ENCODE measurements around the gene TSPAN33.

Gene TSPAN33

DNA sequence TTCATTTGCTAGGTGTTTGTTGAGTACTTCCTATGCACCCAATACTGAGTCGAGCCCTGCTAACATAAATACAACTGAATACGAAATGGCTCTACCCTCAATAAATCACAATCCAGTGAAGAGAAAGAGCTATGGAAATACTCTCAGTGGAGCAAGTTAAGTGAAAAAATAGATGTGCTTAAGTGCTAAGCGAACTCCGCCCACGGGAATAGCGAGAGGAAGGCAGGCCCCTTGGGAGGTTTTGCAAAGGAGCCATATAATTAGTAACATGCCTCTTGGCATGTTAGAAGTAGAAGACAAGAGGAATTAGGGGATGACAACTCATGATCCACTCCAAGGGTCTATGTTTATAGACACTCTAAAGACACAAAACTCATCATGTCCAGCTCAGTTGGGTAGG is 42.8 kb upstream of the TSPAN33 start:
- TF ChIP-seq EGR1 (IDR thresholded peaks at IDR 0.05) (no peak), NFIC (IDR thresholded peaks at IDR 0.05) (no peak), ZBTB7A (IDR thresholded peaks at IDR 0.05; ENCODE audit: low read depth) (no peak), CREB1 (IDR thresholded peaks at IDR 0.05; ENCODE audit: low read depth) (no peak), FOXM1 (IDR thresholded peaks at IDR 0.05; ENCODE audit: borderline replicate concordance, low read depth) (no peak), TEAD4 (IDR thresholded peaks at IDR 0.05) (no peak), CEBPB (IDR thresholded peaks at IDR 0.05) (no peak), YY1 (IDR thresholded peaks at IDR 0.05; ENCODE audit: low read depth) (no peak), TCF12 (IDR thresholded peaks at IDR 0.05; ENCODE audit: low read depth) (no peak)
- TF ChIP-seq, protein P1, sequence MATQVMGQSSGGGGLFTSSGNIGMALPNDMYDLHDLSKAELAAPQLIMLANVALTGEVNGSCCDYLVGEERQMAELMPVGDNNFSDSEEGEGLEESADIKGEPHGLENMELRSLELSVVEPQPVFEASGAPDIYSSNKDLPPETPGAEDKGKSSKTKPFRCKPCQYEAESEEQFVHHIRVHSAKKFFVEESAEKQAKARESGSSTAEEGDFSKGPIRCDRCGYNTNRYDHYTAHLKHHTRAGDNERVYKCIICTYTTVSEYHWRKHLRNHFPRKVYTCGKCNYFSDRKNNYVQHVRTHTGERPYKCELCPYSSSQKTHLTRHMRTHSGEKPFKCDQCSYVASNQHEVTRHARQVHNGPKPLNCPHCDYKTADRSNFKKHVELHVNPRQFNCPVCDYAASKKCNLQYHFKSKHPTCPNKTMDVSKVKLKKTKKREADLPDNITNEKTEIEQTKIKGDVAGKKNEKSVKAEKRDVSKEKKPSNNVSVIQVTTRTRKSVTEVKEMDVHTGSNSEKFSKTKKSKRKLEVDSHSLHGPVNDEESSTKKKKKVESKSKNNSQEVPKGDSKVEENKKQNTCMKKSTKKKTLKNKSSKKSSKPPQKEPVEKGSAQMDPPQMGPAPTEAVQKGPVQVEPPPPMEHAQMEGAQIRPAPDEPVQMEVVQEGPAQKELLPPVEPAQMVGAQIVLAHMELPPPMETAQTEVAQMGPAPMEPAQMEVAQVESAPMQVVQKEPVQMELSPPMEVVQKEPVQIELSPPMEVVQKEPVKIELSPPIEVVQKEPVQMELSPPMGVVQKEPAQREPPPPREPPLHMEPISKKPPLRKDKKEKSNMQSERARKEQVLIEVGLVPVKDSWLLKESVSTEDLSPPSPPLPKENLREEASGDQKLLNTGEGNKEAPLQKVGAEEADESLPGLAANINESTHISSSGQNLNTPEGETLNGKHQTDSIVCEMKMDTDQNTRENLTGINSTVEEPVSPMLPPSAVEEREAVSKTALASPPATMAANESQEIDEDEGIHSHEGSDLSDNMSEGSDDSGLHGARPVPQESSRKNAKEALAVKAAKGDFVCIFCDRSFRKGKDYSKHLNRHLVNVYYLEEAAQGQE (IDR thresholded peaks at IDR 0.05; ENCODE audit: low read depth), result no peak
- TF ChIP-seq, protein P2, sequence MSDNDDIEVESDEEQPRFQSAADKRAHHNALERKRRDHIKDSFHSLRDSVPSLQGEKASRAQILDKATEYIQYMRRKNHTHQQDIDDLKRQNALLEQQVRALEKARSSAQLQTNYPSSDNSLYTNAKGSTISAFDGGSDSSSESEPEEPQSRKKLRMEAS (IDR thresholded peaks at IDR 0.05), result no peak

DNA sequence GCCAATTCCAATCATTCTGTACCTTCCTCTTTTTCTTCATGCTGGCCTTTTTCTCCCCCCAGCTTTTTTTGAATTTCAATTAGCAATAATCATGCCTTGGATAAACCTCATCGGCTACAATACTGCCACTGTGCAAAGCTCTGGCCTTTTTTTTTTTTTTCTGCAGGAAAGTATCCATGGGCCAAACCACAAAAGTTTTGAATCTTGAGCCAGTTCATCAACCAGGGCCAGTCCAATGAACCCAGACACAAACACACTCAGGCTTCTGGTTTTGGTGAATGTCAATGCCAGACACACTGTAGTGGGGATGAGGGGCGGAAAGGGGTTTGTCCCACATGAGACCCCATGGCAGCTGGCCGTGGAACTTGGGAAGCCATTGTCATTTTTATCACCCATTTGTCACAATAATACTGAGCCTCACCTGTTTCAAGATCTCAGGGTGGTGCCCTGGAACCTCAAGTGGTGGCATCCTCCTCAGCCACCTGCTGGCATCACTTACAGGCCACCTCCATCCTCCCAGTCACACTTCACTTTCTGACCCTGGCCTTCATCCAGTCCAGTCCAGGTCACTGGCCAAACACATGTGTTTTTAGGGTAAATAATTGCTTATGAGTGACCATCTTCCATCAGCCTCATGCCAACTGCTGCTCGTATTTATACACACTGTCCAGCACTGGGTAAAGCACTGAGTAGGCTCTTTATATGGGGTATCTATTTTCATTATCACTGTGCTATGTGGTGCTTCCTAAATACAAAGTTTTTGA is 40.8 kb upstream of the TSPAN33 start:
- TF ChIP-seq EP300 (IDR thresholded peaks at IDR 0.05; ENCODE audit: borderline replicate concordance), result no peak
- TF ChIP-seq TCF12 (IDR thresholded peaks at IDR 0.05; ENCODE audit: low read depth), result no peak
- TF ChIP-seq, protein P2 (IDR thresholded peaks at IDR 0.05), result no peak
- TF ChIP-seq RAD21 (IDR thresholded peaks at IDR 0.05; ENCODE audit: low read depth), result no peak
- TF ChIP-seq FOXM1 (IDR thresholded peaks at IDR 0.05; ENCODE audit: borderline replicate concordance, low read depth), result no peak

DNA sequence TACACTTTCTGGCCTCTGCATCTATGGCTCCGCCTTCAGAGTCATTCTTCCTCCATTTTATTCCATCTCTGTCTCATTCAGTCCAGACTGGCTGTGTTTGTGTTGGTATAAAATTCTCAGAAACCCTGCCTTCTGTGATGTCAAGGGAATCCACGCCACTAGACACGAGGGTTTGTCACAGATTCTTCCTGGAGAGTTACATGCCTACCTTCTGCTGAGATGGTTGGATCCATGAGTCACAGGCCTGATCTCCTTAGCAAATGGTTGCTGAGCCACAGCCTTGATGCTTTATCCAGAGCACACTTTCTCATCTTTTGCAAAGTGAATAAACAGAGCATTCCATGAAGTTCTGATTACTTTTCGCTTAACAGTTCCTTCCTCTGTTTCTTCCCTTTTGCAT is 35.9 kb upstream of the TSPAN33 start:
- no peak for TF ChIP-seq TAF1 (IDR thresholded peaks at IDR 0.05; ENCODE audit: low read depth)
- no peak for TF ChIP-seq CREB1 (IDR thresholded peaks at IDR 0.05; ENCODE audit: low read depth)
- TF ChIP-seq, protein P3, sequence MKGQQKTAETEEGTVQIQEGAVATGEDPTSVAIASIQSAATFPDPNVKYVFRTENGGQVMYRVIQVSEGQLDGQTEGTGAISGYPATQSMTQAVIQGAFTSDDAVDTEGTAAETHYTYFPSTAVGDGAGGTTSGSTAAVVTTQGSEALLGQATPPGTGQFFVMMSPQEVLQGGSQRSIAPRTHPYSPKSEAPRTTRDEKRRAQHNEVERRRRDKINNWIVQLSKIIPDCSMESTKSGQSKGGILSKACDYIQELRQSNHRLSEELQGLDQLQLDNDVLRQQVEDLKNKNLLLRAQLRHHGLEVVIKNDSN (IDR thresholded peaks at IDR 0.05), result no peak

DNA sequence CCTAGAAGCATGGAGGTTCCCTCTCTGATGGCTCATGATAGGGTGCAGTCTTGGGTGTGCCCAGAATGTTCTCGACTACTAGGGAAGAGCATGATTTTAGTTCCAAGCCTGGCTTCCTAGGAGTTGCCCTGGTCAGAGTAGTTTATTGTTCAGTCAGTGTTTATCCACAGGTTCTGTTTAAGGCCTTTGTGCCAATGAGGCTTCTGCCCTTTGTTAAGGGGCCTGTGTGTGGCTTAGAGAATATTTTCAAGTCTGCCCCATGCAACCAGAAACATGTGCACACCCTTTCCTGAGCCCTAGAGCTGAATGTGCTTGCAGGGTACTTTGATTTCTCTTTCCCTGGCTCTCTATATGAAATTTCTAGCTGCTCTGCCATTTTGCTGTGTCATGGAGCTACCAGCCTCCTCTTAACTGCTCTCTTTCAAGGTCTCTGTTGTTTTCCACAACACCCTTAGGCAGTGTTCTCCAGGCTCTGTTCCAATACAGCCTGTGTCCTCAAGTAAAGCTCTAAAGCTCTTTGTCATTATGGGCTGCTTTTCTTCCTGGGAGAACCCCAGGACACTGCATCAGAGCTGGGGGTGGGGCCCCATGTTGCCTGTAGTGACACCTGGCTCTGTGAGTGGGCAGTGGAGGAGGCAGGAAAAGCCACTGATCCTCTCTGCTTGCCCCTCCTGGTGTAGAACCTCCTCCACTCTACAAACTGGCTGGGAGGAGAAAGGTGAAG is 34.1 kb upstream of the TSPAN33 start:
- TF ChIP-seq, protein P3 (IDR thresholded peaks at IDR 0.05), result no peak
- TF ChIP-seq TCF12 (IDR thresholded peaks at IDR 0.05; ENCODE audit: low read depth), result no peak
- TF ChIP-seq YY1 (IDR thresholded peaks at IDR 0.05; ENCODE audit: low read depth), result no peak
- no peak for TF ChIP-seq CREB1 (IDR thresholded peaks at IDR 0.05; ENCODE audit: low read depth)
- TF ChIP-seq FOXM1 (IDR thresholded peaks at IDR 0.05; ENCODE audit: borderline replicate concordance, low read depth), result no peak

DNA sequence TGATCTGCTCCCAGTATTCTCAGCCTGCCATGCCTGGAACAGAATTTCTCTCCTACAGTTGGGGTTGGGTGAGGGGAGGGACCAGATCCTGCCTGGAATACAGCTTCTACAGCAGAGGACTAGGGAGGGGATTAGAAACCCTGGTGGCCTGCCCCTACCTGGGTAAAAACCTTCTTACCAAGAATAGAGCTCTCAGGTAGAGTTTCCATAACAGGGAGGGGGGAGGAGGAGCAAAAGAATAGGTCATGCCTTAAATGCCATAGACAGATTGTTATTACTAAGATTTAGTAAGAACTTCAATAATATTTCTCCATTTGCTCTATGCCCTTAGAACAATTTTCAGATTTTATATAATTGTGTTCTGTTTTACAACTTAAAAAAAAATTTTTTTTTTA is 33.5 kb upstream of the TSPAN33 start:
- no peak for TF ChIP-seq EGR1 (IDR thresholded peaks at IDR 0.05)
- TF ChIP-seq EP300 (IDR thresholded peaks at IDR 0.05; ENCODE audit: borderline replicate concordance), result no peak
- no peak for TF ChIP-seq RAD21 (IDR thresholded peaks at IDR 0.05; ENCODE audit: low read depth)
- TF ChIP-seq CEBPB (IDR thresholded peaks at IDR 0.05), result no peak
- no peak for TF ChIP-seq TEAD4 (IDR thresholded peaks at IDR 0.05)
- TF ChIP-seq YY1 (IDR thresholded peaks at IDR 0.05; ENCODE audit: low read depth), result no peak

DNA sequence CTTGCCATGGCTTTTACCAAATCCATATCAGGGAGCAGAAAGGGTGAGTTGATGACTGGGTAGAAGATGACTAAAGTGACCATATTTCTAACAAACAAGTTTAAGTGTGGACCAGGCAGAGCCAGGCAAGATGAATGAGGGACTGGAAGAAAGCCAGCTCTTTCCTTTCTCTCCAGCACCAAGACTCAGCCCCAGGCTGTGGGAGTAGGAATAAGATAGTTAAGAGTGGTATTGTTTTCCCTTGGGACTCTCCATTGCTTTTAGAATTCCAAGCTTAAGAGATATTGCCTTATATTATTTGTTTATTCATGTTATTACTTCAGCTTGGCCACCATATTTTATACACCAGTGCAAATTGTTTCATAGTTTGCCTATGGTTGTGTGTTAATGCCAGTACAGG is 28.8 kb upstream of the TSPAN33 start:
- TF ChIP-seq TAF1 (IDR thresholded peaks at IDR 0.05; ENCODE audit: low read depth) (no peak), CEBPB (IDR thresholded peaks at IDR 0.05) (no peak), FOXM1 (IDR thresholded peaks at IDR 0.05; ENCODE audit: borderline replicate concordance, low read depth) (no peak), CREB1 (IDR thresholded peaks at IDR 0.05; ENCODE audit: low read depth) (no peak), EGR1 (IDR thresholded peaks at IDR 0.05) (no peak), EP300 (IDR thresholded peaks at IDR 0.05; ENCODE audit: borderline replicate concordance) (no peak), ZBTB7A (IDR thresholded peaks at IDR 0.05; ENCODE audit: low read depth) (no peak), TEAD4 (IDR thresholded peaks at IDR 0.05) (no peak), YY1 (IDR thresholded peaks at IDR 0.05; ENCODE audit: low read depth) (no peak)
- TF ChIP-seq, protein P1 (IDR thresholded peaks at IDR 0.05; ENCODE audit: low read depth), result no peak
- TF ChIP-seq, protein P2 (IDR thresholded peaks at IDR 0.05), result no peak

Data from Ishikawa (cell line).